GM19099 (cell line): ENCODE results near the gene ZSCAN2.

Source experiments
- POLR2A ChIP-seq: IDR thresholded peaks from 3 replicates; pipeline ENCODE4 v1.6.1; 2011; ENCODE audit warnings: low read depth; ENCODE audit not compliant: insufficient read length; ENCODE audit errors: extremely low read depth

The ZSCAN2 gene

GRCh38 chr15:84598993-84599392, 1.8 kb upstream of the ZSCAN2 start:
- TF ChIP-seq POLR2A = no peak

GRCh38 chr15:84599906-84600305, 903 bp upstream of the ZSCAN2 start:
- no peak for TF ChIP-seq POLR2A

GRCh38 chr15:84600331-84600686, 500 bp upstream of the ZSCAN2 start:
- no peak for TF ChIP-seq POLR2A

- no peak for TF ChIP-seq POLR2A
These were observed 688 bp downstream of the ZSCAN2 start for GRCh38 chr15:84601555-84601838.

- no peak for TF ChIP-seq POLR2A
These were observed 3.0 kb downstream of the ZSCAN2 start for GRCh38 chr15:84603630-84604379.

GRCh38 chr15:84604826-84605553, 4.2 kb downstream of the ZSCAN2 start:
- TF ChIP-seq POLR2A = no peak

- no peak for TF ChIP-seq POLR2A
These were observed 4.7 kb downstream of the ZSCAN2 start for GRCh38 chr15:84605554-84605882.

- no peak for TF ChIP-seq POLR2A
These were observed 5.9 kb downstream of the ZSCAN2 start for GRCh38 chr15:84606653-84607120.

GRCh38 chr15:84608707-84609284, 8.0 kb downstream of the ZSCAN2 start:
- no peak for TF ChIP-seq POLR2A

GRCh38 chr15:84609818-84610525, 9.2 kb downstream of the ZSCAN2 start:
- no peak for TF ChIP-seq POLR2A

GRCh38 chr15:84611631-84612030, 10.8 kb downstream of the ZSCAN2 start:
- no peak for TF ChIP-seq POLR2A

- no peak for TF ChIP-seq POLR2A
These were observed 15.4 kb downstream of the ZSCAN2 start for GRCh38 chr15:84616235-84616634.

GRCh38 chr15:84620626-84621025, 19.8 kb downstream of the ZSCAN2 start:
- no peak for TF ChIP-seq POLR2A

GRCh38 chr15:84621358-84621979, 20.7 kb downstream of the ZSCAN2 start:
- TF ChIP-seq POLR2A = no peak

- no peak for TF ChIP-seq POLR2A
These were observed 23.6 kb downstream of the ZSCAN2 start for GRCh38 chr15:84624359-84624758.
